A549 (cell line): ENCODE results near the gene RSF1. TPM values are rescaled to one million over a fixed set of nuclear protein-coding genes. Genes with fewer than 3 reads are reported as not detected.

Experiments used
- ATAC-seq, 2 experiments: fragments of 200-7000 bp in 1 of 2; fragments of >200 bp in 1 of 2; cut with Nextera tagmentation in 1 of 2; cut with Tn5 transposase in 1 of 2; 3 replicates each; pipeline versions ENCODE4 v1.8.0 to v1.9.1; 2018 to 2020; ENCODE audit warnings: mild to moderate bottlenecking in 1 of 2, moderate library complexity in 1 of 2
- CTCF ChIA-PET: fragments of 300-600 bp; sonication (Branson Sonifier 250); formaldehyde crosslinking; extraction: SDS; loops from one replicate; lab custom pipeline; 2021; ENCODE audit warnings: antibody characterized with exemption, inconsistent platforms; lab: Yijun Ruan, JAX
- POLR2A ChIA-PET: fragments of 350-600 bp; formaldehyde crosslinking; extraction: SDS; loops from one replicate; lab custom pipeline; 2021; ENCODE audit warnings: antibody characterized with exemption, inconsistent platforms; lab: Yijun Ruan, JAX
- DNase-seq, 2 experiments: peaks; one replicate each; pipeline versions ENCODE4 v3.0.0 to v3.0.0-alpha.2; 2011 to 2016; ENCODE audit warnings: low read depth in 1 of 2, low spot score in 1 of 2
- FAIRE-seq: peaks from 2 replicates; lab custom pipeline; 2011; peaks lifted over from hg19 to GRCh38; lab: Jason Lieb, UNC
- H3K27ac ChIP-seq, 2 experiments: fragments of >200 bp; sonication (Bioruptor Twin); formaldehyde crosslinking; 3 replicates each; pipeline ENCODE4 v1.5.1; 2016 to 2017
- H3K4me1 ChIP-seq: fragments of >200 bp; sonication (Bioruptor Twin); formaldehyde crosslinking; 3 replicates; pipeline ENCODE4 v1.6.1; 2016
- H3K4me2 ChIP-seq: fragments of >200 bp; sonication (Bioruptor Twin); formaldehyde crosslinking; 3 replicates; pipeline ENCODE4 v1.6.1; 2016
- H3K4me3 ChIP-seq: fragments of >200 bp; sonication (Bioruptor Twin); formaldehyde crosslinking; 3 replicates; pipeline ENCODE4 v1.5.1; 2016
- H3K9me3 ChIP-seq: fragments of >200 bp; sonication (Bioruptor Twin); formaldehyde crosslinking; 3 replicates; pipeline ENCODE4 v1.6.1; 2016
- ATOH8 ChIP-seq: fragments of 250-450 bp; sonication (Bioruptor Pico); IDR thresholded peaks from 2 replicates; pipeline ENCODE4 v1.5.0; 2020; ENCODE audit warnings: low read depth, mild to moderate bottlenecking, moderate library complexity
- BCL3 ChIP-seq: fragments of >200 bp; sonication (Bioruptor Twin); formaldehyde crosslinking; IDR thresholded peaks from 3 replicates; pipeline ENCODE4 v1.6.1; 2016
- CBX2 ChIP-seq: fragments of 200-600 bp; sonication (generic); IDR thresholded peaks from 2 replicates; pipeline ENCODE4 v1.6.1; 2016; ENCODE audit warnings: low read depth, mild to moderate bottlenecking, borderline replicate concordance
- CHD2 ChIP-seq: fragments of 150-350 bp; IDR thresholded peaks from 2 replicates; pipeline ENCODE4 v1.6.1; 2014; ENCODE audit warnings: low read length; ENCODE audit not compliant: partially characterized antibody
- E2F6 ChIP-seq: IDR thresholded peaks from 2 replicates; pipeline ENCODE4 v1.6.1; 2012; ENCODE audit warnings: low read depth, borderline replicate concordance
- EHF ChIP-seq: fragments of 250-450 bp; sonication (Bioruptor Pico); IDR thresholded peaks from 2 replicates; pipeline ENCODE4 v1.5.0; 2020; ENCODE audit warnings: mild to moderate bottlenecking
- ESRRA ChIP-seq: fragments of 150-350 bp; IDR thresholded peaks from 2 replicates; pipeline ENCODE4 v1.6.1; 2014; ENCODE audit warnings: mild to moderate bottlenecking, low read length, borderline replicate concordance
- FOSB ChIP-seq: fragments of 250-450 bp; sonication (Bioruptor Pico); IDR thresholded peaks from 2 replicates; pipeline ENCODE4 v1.5.0; 2020; ENCODE audit warnings: mild to moderate bottlenecking, moderate library complexity
- FOSL2 ChIP-seq, 2 experiments: fragments of 450-650 bp in 1 of 2; fragments of >200 bp in 1 of 2; sonication (Bioruptor Twin) in 1 of 2; formaldehyde crosslinking; IDR thresholded peaks; 2 replicates each; pipeline versions ENCODE4 v1.5.0 to v1.6.1; 2016 to 2020; ENCODE audit warnings: mild to moderate bottlenecking in 1 of 2, moderate library complexity in 1 of 2
- GATA3 ChIP-seq: IDR thresholded peaks from 2 replicates; pipeline ENCODE4 v1.6.1; 2012; ENCODE audit warnings: borderline replicate concordance
- HEYL ChIP-seq: fragments of 250-450 bp; sonication (Bioruptor Pico); IDR thresholded peaks from 2 replicates; pipeline ENCODE4 v1.8.0; 2021; ENCODE audit warnings: mild to moderate bottlenecking, moderate library complexity
- HOXB5 ChIP-seq: fragments of 250-450 bp; sonication (Bioruptor Pico); IDR thresholded peaks from 2 replicates; pipeline ENCODE4 v1.5.0; 2020; ENCODE audit warnings: mild to moderate bottlenecking, moderate library complexity
- JUNB ChIP-seq: fragments of >200 bp; sonication (Bioruptor Twin); formaldehyde crosslinking; IDR thresholded peaks from 2 replicates; pipeline ENCODE4 v1.6.1; 2016
- MAX ChIP-seq: IDR thresholded peaks from 2 replicates; pipeline ENCODE4 v1.6.1; 2012
- NR3C1 ChIP-seq: fragments of >200 bp; sonication (Bioruptor Twin); formaldehyde crosslinking; IDR thresholded peaks from 3 replicates; pipeline ENCODE4 v1.6.1; 2017
- POLR2AphosphoS2 ChIP-seq: conservative IDR thresholded peaks from 2 replicates; pipeline ENCODE4 v1.6.1; 2012; ENCODE audit warnings: low read length, improper control_type of control experiment, inconsistent platforms
- RARB ChIP-seq: fragments of 250-450 bp; sonication (Bioruptor Pico); IDR thresholded peaks from 2 replicates; pipeline ENCODE4 v1.8.0; 2021; ENCODE audit warnings: mild to moderate bottlenecking, moderate library complexity
- SREBF2 ChIP-seq: fragments of 450-650 bp; IDR thresholded peaks from 2 replicates; pipeline ENCODE4 v1.6.1; 2014; ENCODE audit warnings: mild to moderate bottlenecking, moderate library complexity
- ZNF302 ChIP-seq: fragments of 250-450 bp; sonication (Bioruptor Pico); IDR thresholded peaks from 2 replicates; pipeline ENCODE4 v1.9.0; 2021; ENCODE audit warnings: inconsistent platforms, mild to moderate bottlenecking, moderate library complexity
- WGBS: methylation state at CpG from one replicate; pipeline ENCODE4 v1.1.6; 2017; ENCODE audit errors: missing lambda C conversion rate; 5-methylcytosine and 5-hydroxymethylcytosine counted together
- polyA plus RNA-seq, 4 experiments: library from polyadenylated mRNA; depleted of rRNA in 3 of 4; stranded (reverse); fragments of >200 nt; fragmentation: RNase III in 1 of 4; extraction: RNeasy Plus Mini Kit Qiagen cat#74134 plus additional on column Dnase treatment in 1 of 4; gene quantifications; 2 replicates in 3 of 4; 3 replicates in 1 of 4; pipeline ENCODE4 v1.2.3, GENCODE V29; 2011 to 2017
- TF ChIP-seq, protein P1 (sequence below): fragments of >200 bp; sonication (Bioruptor Twin); formaldehyde crosslinking; IDR thresholded peaks from 2 replicates; pipeline ENCODE4 v1.6.1; 2016
- TF ChIP-seq, protein P2 (sequence below): fragments of 200-600 bp; sonication (generic); IDR thresholded peaks from 2 replicates; pipeline ENCODE4 v1.6.1; 2016; ENCODE audit warnings: antibody characterized with exemption, mild to moderate bottlenecking, moderate library complexity
- TF ChIP-seq, protein P3 (sequence below): fragments of 150-350 bp; IDR thresholded peaks from 2 replicates; pipeline ENCODE4 v1.6.1; 2014; ENCODE audit warnings: low read depth, mild to moderate bottlenecking, low read length

The RSF1 gene
- polyA plus RNA-seq, 2 of the 4 experiments (the other 2 are of a cell fraction) = 18.8 to 29.6 TPM

GRCh38 chr11:77669848-77670511 is 150.5 kb downstream of the RSF1 start:
- Histone ChIP-seq H3K27ac (peak overlapping the region; percentile 30 to 66; a peak in 5 of 6 replicates), H3K4me3 (no peak overlapping the region), H3K4me2 (peak overlapping the region; percentile 45), H3K4me1 (peaks cover 31% of the 10 kb centered on the region), H3K9me3 (no peaks in the 10 kb centered on the region)
- WGBS = 50% methylated on average over 2 of the region's 2 CpGs
- TF ChIP-seq HOXB5 (CRISPR knock-in tag) = no peak
- TF ChIP-seq GATA3 = peak; percentile 57; the same call in 1 of the 2 replicates
- peak; percentile 40; the same call in 1 of the 2 replicates for TF ChIP-seq JUNB
- TF ChIP-seq FOSL2 (IDR thresholded peaks at IDR 0.05) = no peak
- peak; percentile 72 for TF ChIP-seq FOSL2 (CRISPR knock-in tag; IDR thresholded peaks at IDR 0.05)
- ChIA-PET CTCF (no interaction called here), POLR2A (no interaction called here)
- FAIRE-seq = peak; percentile 51
- peak; percentile 16 to 65 for DNase-seq
- peak; percentile 59 to 87; a peak in 5 of 6 replicates for ATAC-seq

- ATAC-seq (no peak), DNase-seq (no peak), FAIRE-seq (no peak)
- no peak for TF ChIP-seq E2F6
- no peak for TF ChIP-seq FOSB (CRISPR knock-in tag)
- no peak for TF ChIP-seq POLR2AphosphoS2
- no peak for TF ChIP-seq RARB (CRISPR knock-in tag)
- no peak for TF ChIP-seq HOXB5 (CRISPR knock-in tag)
- TF ChIP-seq BCL3 = no peak
- CTCF ChIA-PET = no interaction called here
- 50% methylated on average over 3 of the region's 3 CpGs for WGBS
- H3K4me3 ChIP-seq = no peak overlapping the region
- H3K4me1 ChIP-seq = peaks cover 31% of the 10 kb centered on the region
- peak overlapping the region; percentile 4 to 30; a peak in 2 of 6 replicates for H3K27ac ChIP-seq
- H3K4me2 ChIP-seq = 0 out of 3 replicates have a peak overlapping the region, but pooled peaks have one; percentile 45
- POLR2A ChIA-PET = no interaction called here
- no peaks in the 10 kb centered on the region for H3K9me3 ChIP-seq
These were observed 151.8 kb downstream of the RSF1 start for GRCh38 chr11:77668760-77669159.

DNA sequence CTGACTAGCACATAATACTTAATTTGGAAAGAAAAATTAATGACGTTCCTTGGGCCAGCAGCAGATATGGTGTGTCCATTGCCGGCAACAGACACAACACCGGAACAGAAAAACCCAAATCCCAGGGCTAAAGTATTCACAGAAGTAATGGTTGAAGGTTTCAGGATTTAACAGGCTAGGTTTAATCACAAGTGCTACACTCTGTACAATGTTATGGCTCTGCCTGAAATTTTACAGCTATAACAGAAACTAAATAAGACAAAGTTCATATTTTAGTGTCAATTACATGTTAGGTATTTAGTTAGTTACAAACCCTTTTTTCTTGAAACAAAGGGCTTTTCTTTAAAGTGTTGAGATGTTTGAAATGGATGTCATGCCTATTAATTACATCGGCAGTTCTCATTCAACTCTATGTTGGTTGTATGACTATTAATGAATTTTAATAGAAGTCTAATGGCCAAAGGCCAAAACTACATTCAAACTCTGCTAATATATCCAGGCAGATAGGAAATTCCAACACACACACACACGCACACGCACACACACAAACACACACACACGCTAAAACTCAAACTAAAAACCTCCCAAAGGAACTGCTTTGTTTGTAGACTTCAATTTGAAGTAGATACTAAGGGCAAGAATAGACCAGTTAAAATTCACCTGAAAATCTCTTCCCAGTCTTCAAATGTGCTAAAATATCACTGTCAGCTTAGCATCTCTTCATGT is 155.1 kb downstream of the RSF1 start:
- ChIA-PET CTCF (interaction anchor here (0.6 to 1.7 kb wide), 5 partner anchors 12 to 336 kb away, joined by 3 read pairs; no protein-coding TSS in a partner anchor), POLR2A (no interaction called here)
- FAIRE-seq (no peak), ATAC-seq (no peak), DNase-seq (no peak)
- WGBS = 95% methylated on average over 7 of the region's 7 CpGs
- H3K4me3 ChIP-seq = no peak overlapping the region
- peaks cover 16% of the 10 kb centered on the region for H3K4me1 ChIP-seq
- no peaks in the 10 kb centered on the region for H3K9me3 ChIP-seq
- TF ChIP-seq HEYL (CRISPR knock-in tag) (no peak), CHD2 (no peak), EHF (CRISPR knock-in tag) (no peak), ZNF302 (CRISPR knock-in tag) (no peak), CBX2 (no peak), JUNB (no peak), ESRRA (no peak), NR3C1 (no peak), ATOH8 (CRISPR knock-in tag) (no peak), MAX (no peak), SREBF2 (no peak)
- TF ChIP-seq, protein P1, sequence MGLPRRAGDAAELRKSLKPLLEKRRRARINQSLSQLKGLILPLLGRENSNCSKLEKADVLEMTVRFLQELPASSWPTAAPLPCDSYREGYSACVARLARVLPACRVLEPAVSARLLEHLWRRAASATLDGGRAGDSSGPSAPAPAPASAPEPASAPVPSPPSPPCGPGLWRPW = no peak
- TF ChIP-seq, protein P2, sequence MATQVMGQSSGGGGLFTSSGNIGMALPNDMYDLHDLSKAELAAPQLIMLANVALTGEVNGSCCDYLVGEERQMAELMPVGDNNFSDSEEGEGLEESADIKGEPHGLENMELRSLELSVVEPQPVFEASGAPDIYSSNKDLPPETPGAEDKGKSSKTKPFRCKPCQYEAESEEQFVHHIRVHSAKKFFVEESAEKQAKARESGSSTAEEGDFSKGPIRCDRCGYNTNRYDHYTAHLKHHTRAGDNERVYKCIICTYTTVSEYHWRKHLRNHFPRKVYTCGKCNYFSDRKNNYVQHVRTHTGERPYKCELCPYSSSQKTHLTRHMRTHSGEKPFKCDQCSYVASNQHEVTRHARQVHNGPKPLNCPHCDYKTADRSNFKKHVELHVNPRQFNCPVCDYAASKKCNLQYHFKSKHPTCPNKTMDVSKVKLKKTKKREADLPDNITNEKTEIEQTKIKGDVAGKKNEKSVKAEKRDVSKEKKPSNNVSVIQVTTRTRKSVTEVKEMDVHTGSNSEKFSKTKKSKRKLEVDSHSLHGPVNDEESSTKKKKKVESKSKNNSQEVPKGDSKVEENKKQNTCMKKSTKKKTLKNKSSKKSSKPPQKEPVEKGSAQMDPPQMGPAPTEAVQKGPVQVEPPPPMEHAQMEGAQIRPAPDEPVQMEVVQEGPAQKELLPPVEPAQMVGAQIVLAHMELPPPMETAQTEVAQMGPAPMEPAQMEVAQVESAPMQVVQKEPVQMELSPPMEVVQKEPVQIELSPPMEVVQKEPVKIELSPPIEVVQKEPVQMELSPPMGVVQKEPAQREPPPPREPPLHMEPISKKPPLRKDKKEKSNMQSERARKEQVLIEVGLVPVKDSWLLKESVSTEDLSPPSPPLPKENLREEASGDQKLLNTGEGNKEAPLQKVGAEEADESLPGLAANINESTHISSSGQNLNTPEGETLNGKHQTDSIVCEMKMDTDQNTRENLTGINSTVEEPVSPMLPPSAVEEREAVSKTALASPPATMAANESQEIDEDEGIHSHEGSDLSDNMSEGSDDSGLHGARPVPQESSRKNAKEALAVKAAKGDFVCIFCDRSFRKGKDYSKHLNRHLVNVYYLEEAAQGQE = no peak
- TF ChIP-seq, protein P3, sequence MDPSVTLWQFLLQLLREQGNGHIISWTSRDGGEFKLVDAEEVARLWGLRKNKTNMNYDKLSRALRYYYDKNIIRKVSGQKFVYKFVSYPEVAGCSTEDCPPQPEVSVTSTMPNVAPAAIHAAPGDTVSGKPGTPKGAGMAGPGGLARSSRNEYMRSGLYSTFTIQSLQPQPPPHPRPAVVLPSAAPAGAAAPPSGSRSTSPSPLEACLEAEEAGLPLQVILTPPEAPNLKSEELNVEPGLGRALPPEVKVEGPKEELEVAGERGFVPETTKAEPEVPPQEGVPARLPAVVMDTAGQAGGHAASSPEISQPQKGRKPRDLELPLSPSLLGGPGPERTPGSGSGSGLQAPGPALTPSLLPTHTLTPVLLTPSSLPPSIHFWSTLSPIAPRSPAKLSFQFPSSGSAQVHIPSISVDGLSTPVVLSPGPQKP = no peak
- no peak overlapping the region for H3K27ac ChIP-seq
- no peak overlapping the region for H3K4me2 ChIP-seq
